HEK293T (cell line): ENCODE results near the gene FLT3.

Experiments used
- CTCF ChIA-PET: fragments of 350-600 bp; formaldehyde crosslinking; extraction: SDS; loops from one replicate; lab custom pipeline; 2021; ENCODE audit warnings: antibody characterized with exemption, inconsistent platforms; lab: Yijun Ruan, JAX
- POLR2A ChIA-PET: fragments of 350-600 bp; formaldehyde crosslinking; extraction: SDS; loops from one replicate; lab custom pipeline; 2020; ENCODE audit warnings: antibody characterized with exemption, inconsistent platforms; lab: Yijun Ruan, JAX
- DNase-seq: peaks from one replicate; pipeline ENCODE4 v3.0.0; 2012; ENCODE audit warnings: mixed read lengths; ENCODE audit errors: extremely low spot score
- ARNT ChIP-seq: fragments of 450-650 bp; IDR thresholded peaks from 2 replicates; pipeline ENCODE4 v1.6.1; 2017; ENCODE audit warnings: mild to moderate bottlenecking
- BHLHE40 ChIP-seq: fragments of 450-650 bp; IDR thresholded peaks from 2 replicates; pipeline ENCODE4 v1.6.1; 2016; ENCODE audit warnings: mild to moderate bottlenecking, moderate library complexity, borderline replicate concordance
- CTBP1 ChIP-seq: fragments of 450-650 bp; IDR thresholded peaks from 2 replicates; pipeline ENCODE4 v1.6.1; 2016; ENCODE audit warnings: borderline replicate concordance
- ELF4 ChIP-seq: fragments of 450-650 bp; IDR thresholded peaks from 2 replicates; pipeline ENCODE4 v1.6.1; 2017; ENCODE audit warnings: antibody characterized with exemption
- FOXA1 ChIP-seq: fragments of 450-650 bp; IDR thresholded peaks from 2 replicates; pipeline ENCODE4 v1.6.1; 2016; ENCODE audit warnings: mild to moderate bottlenecking
- FOXK2 ChIP-seq: fragments of 450-650 bp; IDR thresholded peaks from 2 replicates; pipeline ENCODE4 v1.6.1; 2016; ENCODE audit warnings: mild to moderate bottlenecking
- FOXM1 ChIP-seq: fragments of 450-650 bp; IDR thresholded peaks from 2 replicates; pipeline ENCODE4 v1.6.1; 2017; ENCODE audit warnings: mild to moderate bottlenecking, borderline replicate concordance
- HDGF ChIP-seq: fragments of 450-650 bp; IDR thresholded peaks from 2 replicates; pipeline ENCODE4 v1.6.1; 2017; ENCODE audit warnings: antibody characterized with exemption, borderline replicate concordance
- L3MBTL2 ChIP-seq: fragments of 450-650 bp; conservative IDR thresholded peaks from 2 replicates; pipeline ENCODE4 v1.6.1; 2016; ENCODE audit warnings: mild to moderate bottlenecking
- LEF1 ChIP-seq: fragments of 450-650 bp; IDR thresholded peaks from 2 replicates; pipeline ENCODE4 v1.6.1; 2017; ENCODE audit warnings: mild to moderate bottlenecking, borderline replicate concordance
- NFRKB ChIP-seq: fragments of 450-650 bp; IDR thresholded peaks from 2 replicates; pipeline ENCODE4 v1.6.1; 2016; ENCODE audit warnings: mild to moderate bottlenecking, moderate library complexity
- PKNOX1 ChIP-seq: fragments of 450-650 bp; IDR thresholded peaks from 2 replicates; pipeline ENCODE4 v1.6.1; 2016
- SP1 ChIP-seq: fragments of 450-650 bp; IDR thresholded peaks from 2 replicates; pipeline ENCODE4 v1.6.1; 2017
- SUZ12 ChIP-seq: fragments of 450-650 bp; IDR thresholded peaks from 2 replicates; pipeline ENCODE4 v1.6.1; 2016; ENCODE audit warnings: mild to moderate bottlenecking
- TARDBP ChIP-seq: fragments of 450-650 bp; IDR thresholded peaks from 2 replicates; pipeline ENCODE4 v1.6.1; 2016
- ZNF384 ChIP-seq: fragments of 450-650 bp; IDR thresholded peaks from 2 replicates; pipeline ENCODE4 v1.6.1; 2016

FLT3 gene

GRCh38 chr13:27975564-27976361 is 124.6 kb downstream of the FLT3 start:
- ChIA-PET POLR2A (interaction anchor here (1.2 kb wide), 1 partner anchor 8 kb away, joined by 6 read pairs; the partner anchor contains the start of gene CDX2), CTCF (interaction anchor here (1.1 kb wide), 1 partner anchor 149 kb away, joined by 3 read pairs; no protein-coding TSS in a partner anchor)
- no peak for TF ChIP-seq FOXK2
- TF ChIP-seq BHLHE40 = no peak
- TF ChIP-seq TARDBP = no peak
- no peak for TF ChIP-seq FOXA1
- TF ChIP-seq L3MBTL2 = no peak
- no peak for TF ChIP-seq NFRKB
- no peak for TF ChIP-seq PKNOX1
- no peak for TF ChIP-seq ELF4
- TF ChIP-seq ARNT = no peak
- TF ChIP-seq CTBP1 = no peak
- TF ChIP-seq LEF1 = no peak
- no peak for TF ChIP-seq SP1
- TF ChIP-seq ZNF384 = no peak
- no peak for TF ChIP-seq FOXM1
- DNase-seq = no peak

- ChIA-PET POLR2A (no interaction called here), CTCF (interaction anchor here (1.5 kb wide), 1 partner anchor 148 kb away, joined by 3 read pairs; no protein-coding TSS in a partner anchor)
- DNase-seq = no peak
- TF ChIP-seq PKNOX1 = no peak
- no peak for TF ChIP-seq FOXK2
- no peak for TF ChIP-seq LEF1
- TF ChIP-seq SUZ12 = no peak
- no peak for TF ChIP-seq SP1
- no peak for TF ChIP-seq FOXA1
- TF ChIP-seq ELF4 = no peak
Observed at GRCh38 chr13:27973961-27974662, 126.3 kb downstream of the FLT3 start.

GRCh38 chr13:27973291-27973690 is 127.1 kb downstream of the FLT3 start:
- ChIA-PET POLR2A (no interaction called here), CTCF (interaction anchor here (0.6 to 1.5 kb wide), 2 partner anchors 147 to 1043 kb away, joined by 3 read pairs; no protein-coding TSS in a partner anchor)
- TF ChIP-seq HDGF = no peak
- TF ChIP-seq TARDBP = no peak
- TF ChIP-seq FOXK2 = no peak
- no peak for TF ChIP-seq FOXA1
- TF ChIP-seq ARNT = no peak
- TF ChIP-seq SP1 = no peak
- TF ChIP-seq PKNOX1 = no peak
- no peak for TF ChIP-seq FOXM1
- no peak for TF ChIP-seq SUZ12
- no peak for TF ChIP-seq NFRKB
- TF ChIP-seq BHLHE40 = no peak
- TF ChIP-seq L3MBTL2 = no peak
- DNase-seq = peak; percentile 2

DNA sequence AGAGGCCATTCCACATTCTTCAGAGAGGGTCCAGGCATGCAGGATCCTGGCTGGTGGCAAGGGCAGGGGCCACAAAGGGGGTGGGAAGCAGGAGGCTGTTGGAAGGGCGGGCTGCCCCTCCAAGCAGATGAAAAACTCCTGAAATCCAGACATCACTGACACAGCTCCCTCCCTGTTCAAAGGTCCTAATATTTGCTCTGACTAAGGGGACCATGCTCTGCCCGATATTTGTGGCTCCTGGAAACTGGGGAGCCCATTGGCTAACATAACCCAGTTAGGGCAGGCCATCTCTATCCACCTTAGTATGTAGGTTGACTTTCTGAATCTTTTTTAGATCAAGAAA is 127.9 kb downstream of the FLT3 start:
- POLR2A ChIA-PET = no interaction called here
- no peak for DNase-seq
- CTCF ChIA-PET = interaction anchor here (0.6 to 1.5 kb wide), 2 partner anchors 29 to 146 kb away, joined by 3 read pairs; no protein-coding TSS in a partner anchor
- TF ChIP-seq BHLHE40 (no peak), ARNT (no peak), ZNF384 (no peak), L3MBTL2 (no peak), PKNOX1 (no peak), NFRKB (no peak), SUZ12 (no peak)

DNA sequence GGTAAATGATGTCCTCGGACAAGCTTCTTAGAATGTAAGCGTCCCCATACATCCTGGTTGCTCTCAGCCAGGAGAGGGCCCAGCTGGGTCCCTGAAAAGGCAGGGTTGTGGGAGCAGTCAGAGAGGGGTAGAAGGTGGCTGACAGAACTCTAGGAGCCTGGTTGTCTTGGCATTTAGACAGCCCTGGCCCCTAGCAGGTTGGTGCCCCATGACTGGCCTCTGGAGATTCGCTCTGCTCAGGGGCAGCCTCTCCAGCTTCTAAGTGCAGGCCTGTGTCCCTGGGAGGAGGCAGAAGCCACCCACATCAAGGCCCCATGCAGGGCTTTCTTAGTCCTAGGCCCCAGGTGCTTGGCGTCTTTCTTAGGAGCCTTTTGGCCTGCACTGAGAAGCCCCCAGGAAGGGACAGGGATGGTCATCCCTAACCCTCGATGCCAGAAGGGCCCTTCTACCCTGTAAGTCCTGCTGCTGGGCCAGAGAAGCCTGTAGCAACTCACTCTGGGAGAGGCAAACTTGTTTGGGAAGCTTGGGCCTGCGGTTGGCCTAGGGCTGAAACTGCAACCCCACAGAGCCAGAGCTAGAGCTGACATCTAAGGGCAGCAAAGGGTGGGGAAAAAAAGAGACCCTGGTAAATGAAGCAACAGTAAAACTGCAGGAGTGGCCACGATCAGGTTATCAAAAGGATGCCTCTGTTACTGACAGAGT is 128.4 kb downstream of the FLT3 start:
- no peak for DNase-seq
- CTCF ChIA-PET = interaction anchor here (0.6 kb wide), 1 partner anchor 28 kb away, joined by 3 read pairs; no protein-coding TSS in a partner anchor

More for the DNA sequence above, 128.4 kb downstream of the FLT3 start:
- TF ChIP-seq BHLHE40 (no peak), CTBP1 (no peak), TARDBP (no peak), HDGF (no peak), PKNOX1 (no peak), ARNT (no peak), SUZ12 (no peak), LEF1 (no peak), ELF4 (no peak), NFRKB (no peak), FOXM1 (no peak), L3MBTL2 (no peak), FOXK2 (no peak), SP1 (no peak), ZNF384 (no peak), FOXA1 (no peak)
- POLR2A ChIA-PET = interaction anchor here (0.8 kb wide), 1 partner anchor 10 kb away, joined by 3 read pairs; no protein-coding TSS in a partner anchor
